AG10803 (cell line): ENCODE results near the gene TMEM212.

Experiments used
- DNase-seq: peaks from one replicate; pipeline ENCODE4 v3.0.0; 2010; ENCODE audit warnings: low read depth
- H3K4me3 ChIP-seq: 2 replicates; pipeline ENCODE4 v1.5.1; 2011; ENCODE audit warnings: mild to moderate bottlenecking, low read length, control low read depth
- TF ChIP-seq, protein P1 (sequence below): conservative IDR thresholded peaks from 2 replicates; pipeline ENCODE4 v1.5.1; 2011; ENCODE audit warnings: mild to moderate bottlenecking, low read length, control low read depth, inconsistent platforms

Gene TMEM212

DNA sequence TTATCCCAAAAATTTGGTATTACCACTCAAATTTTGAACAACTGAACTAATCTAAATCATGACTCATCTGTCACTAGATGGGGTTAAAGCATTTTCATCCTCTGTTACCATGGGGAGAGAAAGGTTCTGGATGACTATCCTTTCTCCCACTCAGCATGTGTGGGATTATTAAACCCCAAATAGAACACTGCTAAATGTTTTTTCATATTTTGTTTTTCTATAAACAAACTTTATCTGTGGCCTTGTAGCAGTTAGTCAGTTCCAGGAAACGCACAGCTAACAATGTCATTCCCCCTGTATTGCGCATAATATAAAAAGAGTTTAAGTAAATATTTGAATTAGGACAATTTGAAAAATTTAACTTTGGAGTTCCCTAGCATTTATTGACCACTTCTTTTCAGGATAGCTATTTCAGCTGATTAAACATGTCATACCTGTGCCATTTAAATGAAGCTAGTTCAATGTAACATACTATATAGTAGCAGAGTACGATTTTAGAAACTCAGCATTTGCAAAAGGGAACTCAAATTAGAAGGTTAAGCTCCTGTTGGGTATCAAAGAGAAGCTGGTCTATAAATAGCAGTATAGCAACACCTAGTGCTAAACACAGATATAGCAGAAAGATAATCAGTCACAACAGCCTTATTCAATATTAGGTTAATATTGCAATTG lies 9.2 kb upstream of the TMEM212 start:
- H3K4me3 ChIP-seq = no peak overlapping the region
- peak; percentile 52 for DNase-seq
- TF ChIP-seq, protein P1, sequence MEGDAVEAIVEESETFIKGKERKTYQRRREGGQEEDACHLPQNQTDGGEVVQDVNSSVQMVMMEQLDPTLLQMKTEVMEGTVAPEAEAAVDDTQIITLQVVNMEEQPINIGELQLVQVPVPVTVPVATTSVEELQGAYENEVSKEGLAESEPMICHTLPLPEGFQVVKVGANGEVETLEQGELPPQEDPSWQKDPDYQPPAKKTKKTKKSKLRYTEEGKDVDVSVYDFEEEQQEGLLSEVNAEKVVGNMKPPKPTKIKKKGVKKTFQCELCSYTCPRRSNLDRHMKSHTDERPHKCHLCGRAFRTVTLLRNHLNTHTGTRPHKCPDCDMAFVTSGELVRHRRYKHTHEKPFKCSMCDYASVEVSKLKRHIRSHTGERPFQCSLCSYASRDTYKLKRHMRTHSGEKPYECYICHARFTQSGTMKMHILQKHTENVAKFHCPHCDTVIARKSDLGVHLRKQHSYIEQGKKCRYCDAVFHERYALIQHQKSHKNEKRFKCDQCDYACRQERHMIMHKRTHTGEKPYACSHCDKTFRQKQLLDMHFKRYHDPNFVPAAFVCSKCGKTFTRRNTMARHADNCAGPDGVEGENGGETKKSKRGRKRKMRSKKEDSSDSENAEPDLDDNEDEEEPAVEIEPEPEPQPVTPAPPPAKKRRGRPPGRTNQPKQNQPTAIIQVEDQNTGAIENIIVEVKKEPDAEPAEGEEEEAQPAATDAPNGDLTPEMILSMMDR = peak; percentile 66

DNA sequence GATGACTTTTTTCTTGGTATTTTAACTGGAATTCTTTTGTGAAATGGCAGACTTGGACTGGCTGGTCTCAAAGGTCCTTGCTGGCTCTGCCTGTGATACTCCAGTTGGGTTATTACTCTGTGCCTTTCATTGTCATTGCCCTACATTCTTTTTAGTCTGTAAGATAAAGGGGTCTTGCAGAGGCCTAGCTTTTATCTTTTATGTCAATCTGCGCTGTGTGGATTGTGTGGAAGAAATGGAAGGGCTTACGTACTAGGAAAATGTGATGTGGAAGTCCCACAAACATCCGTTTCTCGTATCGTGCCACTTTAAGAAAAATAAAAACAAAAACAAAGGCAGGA lies 8.7 kb upstream of the TMEM212 start:
- DNase-seq = no peak
- TF ChIP-seq, protein P1 = no peak
- no peak overlapping the region for H3K4me3 ChIP-seq

DNA sequence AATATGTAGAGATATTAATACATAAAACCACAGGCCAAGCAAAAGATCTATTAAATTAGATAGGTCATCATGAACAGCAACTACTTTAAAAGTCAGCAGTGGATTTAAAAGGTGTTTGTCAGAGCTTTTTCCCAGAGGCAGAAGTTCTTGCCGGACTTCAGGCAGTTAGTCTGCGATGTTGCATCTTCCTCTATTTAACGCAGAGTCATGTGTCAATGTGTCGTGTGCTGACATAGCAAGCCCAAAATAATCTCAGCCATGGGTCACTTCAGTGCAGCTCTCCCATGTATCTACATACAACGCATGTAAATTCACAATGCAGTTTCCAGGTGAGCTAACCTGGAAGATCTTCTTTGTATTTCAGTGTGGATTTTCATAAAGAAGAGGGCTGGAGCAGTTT lies 8.0 kb upstream of the TMEM212 start:
- DNase-seq = no peak
- H3K4me3 ChIP-seq = no peak overlapping the region
- TF ChIP-seq, protein P1 = no peak

DNA sequence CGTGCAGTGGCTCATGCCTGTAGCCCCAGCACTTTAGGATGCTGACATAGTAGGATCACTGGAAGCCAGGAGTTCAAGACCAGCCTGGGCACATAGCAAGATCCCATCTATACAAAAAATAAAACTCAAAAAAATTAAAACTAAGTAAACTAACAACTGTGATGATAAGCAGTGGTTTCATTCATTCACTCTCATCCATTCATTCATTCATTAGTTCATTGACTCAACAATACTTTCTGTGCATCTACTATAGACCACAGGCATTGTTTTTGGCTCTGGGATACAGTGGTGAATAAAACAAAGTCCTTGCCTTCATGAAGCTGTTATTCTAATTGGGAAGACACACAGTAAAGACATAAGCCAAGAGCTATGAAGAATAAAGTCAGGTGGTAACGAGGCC lies 7.5 kb upstream of the TMEM212 start:
- DNase-seq = no peak
- H3K4me3 ChIP-seq = no peak overlapping the region
- TF ChIP-seq, protein P1 = no peak

DNA sequence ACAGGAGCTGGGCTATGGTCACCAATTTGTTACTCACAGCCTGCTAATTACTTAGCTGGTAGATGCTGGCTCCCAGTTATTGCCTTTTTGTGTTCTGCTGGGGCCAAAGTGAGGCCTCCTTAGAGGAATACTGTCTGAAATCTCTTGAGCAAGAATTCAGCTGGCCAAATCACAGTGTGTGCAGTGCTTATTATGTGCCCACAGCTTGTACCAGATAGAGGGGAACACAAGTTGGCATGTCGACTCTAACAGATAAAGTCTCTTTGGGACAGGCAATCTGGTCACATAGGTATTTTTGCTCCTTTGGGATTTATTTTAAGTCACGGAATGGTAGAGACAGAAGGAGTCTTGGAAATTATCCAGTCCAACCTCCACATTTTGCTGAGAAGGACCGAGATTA lies 6.3 kb upstream of the TMEM212 start:
- TF ChIP-seq, protein P1 = no peak

DNA sequence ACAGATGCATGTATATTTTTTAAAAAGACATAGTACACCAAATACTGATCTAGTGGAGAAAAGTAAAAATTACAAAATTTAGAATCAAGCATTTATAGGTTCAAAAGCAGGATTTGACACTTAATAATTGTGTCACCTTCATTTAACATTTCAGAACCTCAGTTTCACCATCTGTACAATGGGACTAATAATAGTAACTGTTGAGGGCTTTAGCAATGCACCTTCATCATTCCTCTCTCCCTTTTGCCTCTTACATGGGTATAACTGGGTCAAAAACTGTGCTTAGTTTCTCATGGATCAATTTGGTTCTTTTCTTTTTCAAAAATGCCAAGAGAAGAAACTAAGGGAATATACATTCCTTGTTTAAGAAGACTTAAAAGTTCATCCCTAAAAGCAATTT lies 5.5 kb upstream of the TMEM212 start:
- no peak for DNase-seq
- H3K4me3 ChIP-seq = no peak overlapping the region; the same call in 1 of the 2 replicates
- TF ChIP-seq, protein P1 = no peak

More for the DNA sequence above, 6.3 kb upstream of the TMEM212 start:
- H3K4me3 ChIP-seq = no peak overlapping the region
- no peak for DNase-seq

DNA sequence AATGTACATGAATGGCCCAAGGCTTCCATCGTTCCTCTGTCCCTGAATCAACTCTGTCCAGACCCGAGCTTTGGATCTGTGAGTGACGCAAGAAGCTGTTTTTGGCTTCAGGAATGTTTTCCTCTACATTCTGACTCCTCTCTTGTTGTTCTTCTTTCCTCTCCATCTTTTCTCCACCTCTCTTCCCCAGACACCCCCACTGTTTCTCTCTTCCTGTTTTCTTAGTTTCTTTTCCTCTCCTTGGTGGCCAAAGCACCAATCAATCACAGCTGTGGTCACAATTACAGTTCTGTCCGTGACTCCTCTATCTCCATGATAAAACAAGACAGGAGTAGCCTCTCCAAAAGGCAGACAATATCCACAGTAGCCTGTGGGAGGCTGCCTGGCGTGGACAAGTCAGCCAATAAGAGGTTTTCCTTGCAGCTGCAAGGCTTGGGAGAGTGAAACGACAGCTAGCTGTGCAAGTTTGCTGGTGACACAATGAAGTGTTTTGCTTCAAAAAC lies 4.9 kb upstream of the TMEM212 start:
- H3K4me3 ChIP-seq = peak overlapping the region; percentile 33
- TF ChIP-seq, protein P1 = peak; percentile 38
- DNase-seq = peak; percentile 88
